Neural crest cell (in vitro differentiated cells): ENCODE results near the gene RPRD2. TPM values are rescaled to one million over a fixed set of nuclear protein-coding genes. Genes with fewer than 3 reads are reported as not detected.

Experiments used
- DNase-seq: peaks from one replicate; pipeline ENCODE4 v3.0.0; 2021; ENCODE audit warnings: low read depth, mixed read lengths, low spot score
- H3K27ac Mint-ChIP-seq: one replicate; pipeline ENCODE4 v1.8.0; 2021; ENCODE audit warnings: mild to moderate bottlenecking, mixed read lengths; ENCODE audit not compliant: unreplicated experiment
- H3K27me3 Mint-ChIP-seq: 2 replicates; pipeline ENCODE4 v1.8.0; 2021; ENCODE audit warnings: low read depth, mild to moderate bottlenecking, mixed read lengths
- H3K36me3 Mint-ChIP-seq: 2 replicates; pipeline ENCODE4 v1.8.0; 2021; ENCODE audit warnings: low read depth, mild to moderate bottlenecking, mixed read lengths
- H3K4me1 Mint-ChIP-seq: 2 replicates; pipeline ENCODE4 v1.8.0; 2021; ENCODE audit warnings: mixed read lengths
- H3K4me3 Mint-ChIP-seq: one replicate; pipeline ENCODE4 v1.8.0; 2021; ENCODE audit warnings: mild to moderate bottlenecking, mixed read lengths
- H3K9me3 Mint-ChIP-seq: 2 replicates; pipeline ENCODE4 v1.8.0; 2021; ENCODE audit warnings: mixed read lengths
- CTCF ChIP-seq: fragments of 200-600 bp; sonication (generic); conservative IDR thresholded peaks from 2 replicates; pipeline ENCODE4 v1.5.0; 2021; ENCODE audit warnings: antibody characterized with exemption, mild to moderate bottlenecking
- total RNA-seq: library from RNA; stranded (reverse); gene quantifications from 2 replicates; pipeline ENCODE4 v1.2.1, GENCODE V29; 2021

Gene RPRD2
- total RNA-seq, 1 donor from 2014 or later = 40.8 TPM

- peaks cover 5% of the 10 kb centered on the region for H3K4me1 Mint-ChIP-seq
- TF ChIP-seq CTCF = no peak
- no peaks in the 10 kb centered on the region for H3K27me3 Mint-ChIP-seq
- H3K9me3 Mint-ChIP-seq = no peaks in the 10 kb centered on the region
- H3K4me3 Mint-ChIP-seq = no peak overlapping the region
- no peak for DNase-seq
- peaks cover 11% of the 10 kb centered on the region for H3K36me3 Mint-ChIP-seq
- no peak overlapping the region for H3K27ac Mint-ChIP-seq
Observed at GRCh38 chr1:150444232-150444631, 80.3 kb downstream of the RPRD2 start.

GRCh38 chr1:150456146-150456647 lies 92.2 kb downstream of the RPRD2 start:
- DNase-seq = no peak
- TF ChIP-seq CTCF = no peak
- no peaks in the 10 kb centered on the region for H3K4me1 Mint-ChIP-seq
- H3K9me3 Mint-ChIP-seq = no peaks in the 10 kb centered on the region
- no peaks in the 10 kb centered on the region for H3K27me3 Mint-ChIP-seq
- no peak overlapping the region for H3K4me3 Mint-ChIP-seq
- H3K27ac Mint-ChIP-seq = peak overlapping the region; percentile 22
- peaks cover 4% of the 10 kb centered on the region for H3K36me3 Mint-ChIP-seq

GRCh38 chr1:150464422-150464826 lies 100.5 kb downstream of the RPRD2 start:
- H3K27ac Mint-ChIP-seq = peak overlapping the region; percentile 88
- H3K4me3 Mint-ChIP-seq = no peak overlapping the region
- H3K9me3 Mint-ChIP-seq = no peaks in the 10 kb centered on the region
- H3K36me3 Mint-ChIP-seq = peaks cover 10% of the 10 kb centered on the region
- no peaks in the 10 kb centered on the region for H3K4me1 Mint-ChIP-seq
- H3K27me3 Mint-ChIP-seq = no peaks in the 10 kb centered on the region
- DNase-seq = peak; percentile 73
- TF ChIP-seq CTCF = peak; percentile 82

- Mint-ChIP-seq H3K27me3 (no peaks in the 10 kb centered on the region), H3K4me1 (no peaks in the 10 kb centered on the region), H3K27ac (no peak overlapping the region), H3K36me3 (peaks cover 24% of the 10 kb centered on the region), H3K9me3 (no peaks in the 10 kb centered on the region), H3K4me3 (no peak overlapping the region)
- DNase-seq = no peak
- TF ChIP-seq CTCF = no peak
Observed at GRCh38 chr1:150466964-150467363, 103.0 kb downstream of the RPRD2 start.

GRCh38 chr1:150469291-150469690 lies 105.3 kb downstream of the RPRD2 start:
- H3K4me3 Mint-ChIP-seq = no peak overlapping the region
- no peaks in the 10 kb centered on the region for H3K27me3 Mint-ChIP-seq
- DNase-seq = no peak
- H3K27ac Mint-ChIP-seq = no peak overlapping the region
- no peak for TF ChIP-seq CTCF
- peaks cover 22% of the 10 kb centered on the region for H3K36me3 Mint-ChIP-seq
- H3K9me3 Mint-ChIP-seq = no peaks in the 10 kb centered on the region
- H3K4me1 Mint-ChIP-seq = no peaks in the 10 kb centered on the region
